Chondrocyte (in vitro differentiated cells): ENCODE measurements around the gene TXNRD3. TPM values are rescaled to one million over a fixed set of nuclear protein-coding genes. Genes with fewer than 3 reads are reported as not detected.

Experiments
- DNase-seq: peaks from one replicate; pipeline ENCODE4 v3.0.0; 2021; ENCODE audit warnings: mixed read lengths, low spot score
- H3K27ac Mint-ChIP-seq: one replicate; pipeline ENCODE4 v1.8.0; 2021; ENCODE audit warnings: mild to moderate bottlenecking, moderate library complexity, mixed read lengths; ENCODE audit not compliant: unreplicated experiment
- H3K27me3 Mint-ChIP-seq: 2 replicates; pipeline ENCODE4 v1.8.0; 2021; ENCODE audit warnings: low read depth, mixed read lengths
- H3K36me3 Mint-ChIP-seq: 2 replicates; pipeline ENCODE4 v1.8.0; 2021; ENCODE audit warnings: low read depth, mixed read lengths
- H3K4me1 Mint-ChIP-seq: 2 replicates; pipeline ENCODE4 v1.8.0; 2021; ENCODE audit warnings: low read depth, mild to moderate bottlenecking, mixed read lengths
- H3K4me3 Mint-ChIP-seq: one replicate; pipeline ENCODE4 v1.8.0; 2021; ENCODE audit warnings: mild to moderate bottlenecking, moderate library complexity, mixed read lengths; ENCODE audit not compliant: unreplicated experiment
- H3K9me3 Mint-ChIP-seq: 2 replicates; pipeline ENCODE4 v1.8.0; 2021; ENCODE audit warnings: low read depth, mixed read lengths
- total RNA-seq: library from RNA; stranded (reverse); gene quantifications from 3 replicates; pipeline ENCODE4 v1.2.1, GENCODE V29; 2021
- TF ChIP-seq, protein P1 (sequence below): fragments of 200-600 bp; sonication (generic); IDR thresholded peaks from 2 replicates; pipeline ENCODE4 v1.5.0; 2021; ENCODE audit warnings: antibody characterized with exemption, mild to moderate bottlenecking, moderate library complexity

TXNRD3 gene
- total RNA-seq, 1 donor from 2014 or later = 14.2 TPM

DNA sequence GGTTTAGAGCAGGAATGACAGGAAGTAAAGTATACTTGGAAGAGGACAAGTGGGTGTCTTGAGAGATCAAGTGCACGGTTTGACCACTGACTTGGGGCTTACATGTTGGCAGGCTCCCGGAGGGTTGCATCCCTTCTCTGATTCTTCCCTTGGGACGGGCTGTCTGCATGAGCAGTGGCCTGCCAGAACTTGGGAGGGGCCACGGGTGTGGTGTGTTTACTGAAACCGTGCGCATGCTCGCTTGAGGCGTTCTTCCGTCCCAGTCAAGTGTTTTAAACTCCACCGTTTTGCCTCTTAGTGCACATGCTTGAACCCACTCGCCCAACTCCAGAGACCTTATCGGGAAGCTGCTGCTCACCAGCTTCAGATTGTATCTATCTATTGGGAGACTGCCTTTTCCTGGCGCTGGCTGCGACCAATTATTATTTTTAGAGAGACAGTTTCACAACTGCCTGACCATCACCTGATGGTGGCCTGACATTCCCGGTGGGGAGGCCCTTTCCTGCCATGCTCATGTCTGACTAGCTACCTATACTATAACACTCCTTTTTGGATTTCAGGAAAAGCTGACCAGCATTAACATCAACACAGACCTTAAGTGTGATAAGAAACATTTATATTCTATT lies 81.3 kb downstream of the TXNRD3 start:
- peaks cover 1% of the 10 kb centered on the region for H3K36me3 Mint-ChIP-seq
- H3K27me3 Mint-ChIP-seq = no peaks in the 10 kb centered on the region
- DNase-seq = no peak
- no peak overlapping the region for H3K4me3 Mint-ChIP-seq
- H3K4me1 Mint-ChIP-seq = no peaks in the 10 kb centered on the region
- no peak overlapping the region for H3K27ac Mint-ChIP-seq
- H3K9me3 Mint-ChIP-seq = no peaks in the 10 kb centered on the region
- TF ChIP-seq, protein P1, sequence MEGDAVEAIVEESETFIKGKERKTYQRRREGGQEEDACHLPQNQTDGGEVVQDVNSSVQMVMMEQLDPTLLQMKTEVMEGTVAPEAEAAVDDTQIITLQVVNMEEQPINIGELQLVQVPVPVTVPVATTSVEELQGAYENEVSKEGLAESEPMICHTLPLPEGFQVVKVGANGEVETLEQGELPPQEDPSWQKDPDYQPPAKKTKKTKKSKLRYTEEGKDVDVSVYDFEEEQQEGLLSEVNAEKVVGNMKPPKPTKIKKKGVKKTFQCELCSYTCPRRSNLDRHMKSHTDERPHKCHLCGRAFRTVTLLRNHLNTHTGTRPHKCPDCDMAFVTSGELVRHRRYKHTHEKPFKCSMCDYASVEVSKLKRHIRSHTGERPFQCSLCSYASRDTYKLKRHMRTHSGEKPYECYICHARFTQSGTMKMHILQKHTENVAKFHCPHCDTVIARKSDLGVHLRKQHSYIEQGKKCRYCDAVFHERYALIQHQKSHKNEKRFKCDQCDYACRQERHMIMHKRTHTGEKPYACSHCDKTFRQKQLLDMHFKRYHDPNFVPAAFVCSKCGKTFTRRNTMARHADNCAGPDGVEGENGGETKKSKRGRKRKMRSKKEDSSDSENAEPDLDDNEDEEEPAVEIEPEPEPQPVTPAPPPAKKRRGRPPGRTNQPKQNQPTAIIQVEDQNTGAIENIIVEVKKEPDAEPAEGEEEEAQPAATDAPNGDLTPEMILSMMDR = no peak

DNA sequence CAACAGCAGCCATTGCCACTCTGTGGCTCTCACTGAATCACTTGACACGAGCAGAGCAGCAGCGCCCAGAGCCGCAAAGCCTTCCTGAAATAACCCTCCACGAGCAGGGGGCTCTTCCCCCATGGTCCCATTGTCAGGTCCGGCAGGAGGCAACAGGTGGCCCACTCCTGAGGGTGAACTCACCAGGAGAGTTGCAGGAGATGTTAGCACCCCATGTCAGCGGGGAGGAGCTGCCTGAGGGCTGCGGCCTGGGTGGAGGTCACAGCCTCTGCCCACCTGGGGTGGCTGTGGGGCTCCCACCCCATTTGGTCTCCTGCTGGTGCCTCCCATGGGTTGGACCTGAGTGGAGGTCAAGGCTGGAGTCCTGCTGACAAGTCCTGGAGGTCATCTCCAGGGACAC lies 83.8 kb downstream of the TXNRD3 start:
- H3K36me3 Mint-ChIP-seq = peaks cover 1% of the 10 kb centered on the region
- H3K4me3 Mint-ChIP-seq = no peak overlapping the region
- no peaks in the 10 kb centered on the region for H3K9me3 Mint-ChIP-seq
- no peak overlapping the region for H3K27ac Mint-ChIP-seq
- H3K4me1 Mint-ChIP-seq = no peaks in the 10 kb centered on the region
- DNase-seq = no peak
- H3K27me3 Mint-ChIP-seq = no peaks in the 10 kb centered on the region
- TF ChIP-seq, protein P1 = no peak

DNA sequence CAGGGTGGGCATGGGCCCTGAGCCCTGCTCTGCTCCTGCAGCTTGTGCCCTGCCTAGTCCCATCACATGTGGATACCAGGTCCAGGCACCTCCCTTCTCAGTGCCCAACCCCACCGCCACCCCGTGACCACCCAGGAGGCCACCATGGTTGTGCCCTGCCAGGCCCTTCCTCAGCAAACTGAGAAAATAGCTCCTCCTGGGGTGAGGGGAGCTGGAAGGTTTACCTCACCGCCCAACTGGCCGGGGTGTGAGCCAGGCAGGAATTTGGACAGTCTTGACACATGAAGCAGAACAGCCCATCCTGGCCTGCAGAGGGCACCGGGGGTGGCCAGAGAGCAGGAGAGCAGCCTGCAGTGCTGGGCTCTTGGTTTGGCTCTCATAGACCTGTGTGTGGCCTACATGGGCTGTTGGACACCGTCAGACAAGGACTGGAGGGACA lies 84.8 kb downstream of the TXNRD3 start:
- no peaks in the 10 kb centered on the region for H3K9me3 Mint-ChIP-seq
- H3K4me3 Mint-ChIP-seq = no peak overlapping the region
- TF ChIP-seq, protein P1 = no peak
- H3K4me1 Mint-ChIP-seq = no peaks in the 10 kb centered on the region
- H3K27ac Mint-ChIP-seq = no peak overlapping the region
- DNase-seq = no peak
- H3K27me3 Mint-ChIP-seq = peaks cover 5% of the 10 kb centered on the region
- H3K36me3 Mint-ChIP-seq = peaks cover 1% of the 10 kb centered on the region

DNA sequence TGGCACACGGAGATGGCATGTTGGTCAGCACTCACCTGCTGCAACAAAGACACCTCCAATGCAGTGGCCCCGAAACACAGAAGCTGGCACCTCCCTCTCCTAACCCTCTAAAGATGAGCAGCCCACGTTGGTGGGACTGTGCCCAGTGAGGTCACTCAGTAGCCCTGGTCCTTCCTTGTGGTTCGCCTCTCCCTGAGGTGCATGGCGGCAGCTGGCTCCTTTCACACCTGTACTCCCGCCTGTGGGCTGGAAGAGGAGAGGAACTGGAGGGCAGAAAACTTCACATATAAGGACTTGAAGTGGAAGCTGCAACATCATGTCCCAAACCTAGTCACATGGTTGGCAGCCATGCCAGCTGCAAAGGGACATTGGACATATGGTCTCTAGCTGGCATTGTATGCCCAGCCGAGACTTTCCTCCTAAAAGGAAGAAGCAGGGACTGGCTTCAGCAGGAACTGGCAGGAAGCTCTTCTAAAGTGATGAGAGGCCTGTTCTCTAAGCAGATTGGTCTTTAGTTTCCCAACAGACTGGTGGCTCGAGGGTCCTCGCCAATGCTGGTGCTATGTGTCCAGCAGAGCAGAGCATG lies 85.4 kb downstream of the TXNRD3 start:
- TF ChIP-seq, protein P1 = no peak
- H3K4me1 Mint-ChIP-seq = no peaks in the 10 kb centered on the region
- no peaks in the 10 kb centered on the region for H3K9me3 Mint-ChIP-seq
- no peak for DNase-seq
- peaks cover 5% of the 10 kb centered on the region for H3K27me3 Mint-ChIP-seq
- no peak overlapping the region for H3K4me3 Mint-ChIP-seq
- no peaks in the 10 kb centered on the region for H3K36me3 Mint-ChIP-seq
- no peak overlapping the region for H3K27ac Mint-ChIP-seq

DNA sequence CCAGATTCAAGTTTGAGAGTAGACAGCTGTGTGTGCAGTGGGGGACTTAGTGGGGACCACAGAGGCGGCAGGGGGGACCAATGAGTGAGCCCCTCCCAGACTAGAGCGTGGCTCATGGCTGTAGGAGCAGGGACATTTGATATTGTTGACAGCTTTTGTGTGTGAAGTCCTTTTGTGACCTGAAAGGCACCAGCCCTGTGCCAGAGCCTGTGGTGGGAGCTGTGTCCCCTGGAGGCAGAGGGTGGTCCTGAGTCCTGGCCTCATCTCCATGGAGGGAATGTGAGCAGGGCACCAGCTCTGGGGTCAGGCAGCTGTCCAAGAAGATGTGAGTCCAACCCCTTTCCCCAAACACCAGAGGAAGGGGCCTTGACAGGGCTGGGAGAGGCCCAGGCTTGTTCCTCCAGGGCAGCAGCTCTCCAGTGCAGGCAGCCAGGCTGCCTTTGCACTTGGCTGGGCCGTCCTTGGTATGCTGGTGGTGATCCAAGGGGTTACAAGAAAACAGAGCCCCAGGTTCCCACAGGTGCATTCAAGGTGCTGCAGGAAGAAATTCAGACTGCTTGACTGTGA lies 86.1 kb downstream of the TXNRD3 start:
- no peaks in the 10 kb centered on the region for H3K4me1 Mint-ChIP-seq
- H3K9me3 Mint-ChIP-seq = no peaks in the 10 kb centered on the region
- no peak for DNase-seq
- no peak overlapping the region for H3K4me3 Mint-ChIP-seq
- H3K27me3 Mint-ChIP-seq = peaks cover 5% of the 10 kb centered on the region
- H3K36me3 Mint-ChIP-seq = no peaks in the 10 kb centered on the region
- H3K27ac Mint-ChIP-seq = no peak overlapping the region
- TF ChIP-seq, protein P1 = no peak
